ENCODE measurements around the gene MAP4K4.
"Not testable (repeated sequence)": the region's sequence is repeated elsewhere in the genome, so short reads cannot be mapped to it uniquely, and the experiment has no call there.

Gene MAP4K4

GRCh38 chr2:101743288-101743687 lies 45.8 kb downstream of the MAP4K4 start:
- DNase-seq (ENCODE audit: low read depth): no peak

GRCh38 chr2:101744832-101745231 lies 47.3 kb downstream of the MAP4K4 start:
- no peak for DNase-seq (ENCODE audit: low read depth)

- DNase-seq (ENCODE audit: low read depth): no peak
Observed at GRCh38 chr2:101745711-101746694, 48.5 kb downstream of the MAP4K4 start.

GRCh38 chr2:101748000-101748399 lies 50.5 kb downstream of the MAP4K4 start:
- DNase-seq (ENCODE audit: low read depth): no peak

- DNase-seq (ENCODE audit: low read depth): not testable (repeated sequence)
Observed at GRCh38 chr2:101748462-101748861, 51.0 kb downstream of the MAP4K4 start.

- DNase-seq (ENCODE audit: low read depth): no peak
Observed at GRCh38 chr2:101750688-101751087, 53.2 kb downstream of the MAP4K4 start.

- DNase-seq (ENCODE audit: low read depth): no peak
Observed at GRCh38 chr2:101751276-101751815, 53.8 kb downstream of the MAP4K4 start.

- DNase-seq (ENCODE audit: low read depth): no peak
Observed at GRCh38 chr2:101751875-101752619, 54.5 kb downstream of the MAP4K4 start.

GRCh38 chr2:101752716-101753616 lies 55.5 kb downstream of the MAP4K4 start:
- no peak for DNase-seq (ENCODE audit: low read depth)

- DNase-seq (ENCODE audit: low read depth): no peak
Observed at GRCh38 chr2:101753720-101754490, 56.4 kb downstream of the MAP4K4 start.

GRCh38 chr2:101754618-101755017 lies 57.1 kb downstream of the MAP4K4 start:
- DNase-seq (ENCODE audit: low read depth): no peak

- no peak for DNase-seq (ENCODE audit: low read depth)
Observed at GRCh38 chr2:101756266-101756665, 58.8 kb downstream of the MAP4K4 start.

- DNase-seq (ENCODE audit: low read depth): no peak
Observed at GRCh38 chr2:101758001-101758400, 60.5 kb downstream of the MAP4K4 start.

GRCh38 chr2:101759162-101759561 lies 61.7 kb downstream of the MAP4K4 start:
- no peak for DNase-seq (ENCODE audit: low read depth)

GRCh38 chr2:101762451-101763171 lies 65.1 kb downstream of the MAP4K4 start:
- no peak for DNase-seq (ENCODE audit: low read depth)

- DNase-seq (ENCODE audit: low read depth): no peak
Observed at GRCh38 chr2:101763496-101764333, 66.2 kb downstream of the MAP4K4 start.

- no peak for DNase-seq (ENCODE audit: low read depth)
Observed at GRCh38 chr2:101766337-101766736, 68.8 kb downstream of the MAP4K4 start.

- no peak for DNase-seq (ENCODE audit: low read depth)
Observed at GRCh38 chr2:101766871-101767739, 69.6 kb downstream of the MAP4K4 start.

All from stimulated activated CD4-positive, alpha-beta T cell treated with anti-CD3 and anti-CD28 coated beads, Interleukin-2, amount 100 ng/mL, for 4 hours (primary cell).